Panc1 (cell line): ENCODE measurements around the gene ADAM33. TPM values are rescaled to one million over a fixed set of nuclear protein-coding genes. Genes with fewer than 3 reads are reported as not detected.
A peak's percentile ranks its signal among the peaks of the same experiment; 100 is the strongest.

Experiments used
- ATAC-seq: fragments of 200-7000 bp; cut with Tn5 transposase; 2 replicates; pipeline ENCODE4 v1.9.1; 2020; ENCODE audit warnings: mild to moderate bottlenecking, moderate library complexity
- BruUV-seq: library from RNA; stranded (reverse); fragments of 400-500 nt; replicated peaks from 2 replicates; lab custom pipeline; 2021; lab: Mats Ljungman, UMichigan
- CTCF ChIA-PET: fragments of 300-600 bp; sonication (Branson Sonifier 250); formaldehyde crosslinking; loops from one replicate; lab custom pipeline; 2022; ENCODE audit warnings: antibody characterized with exemption; lab: Charles Lee
- POLR2A ChIA-PET: fragments of 300-600 bp; sonication (Branson Sonifier 250); formaldehyde crosslinking; loops from one replicate; lab custom pipeline; 2022; ENCODE audit warnings: antibody characterized with exemption; lab: Charles Lee
- DNase-seq: peaks from one replicate; pipeline ENCODE4 v3.0.0-alpha.2; 2010; ENCODE audit warnings: low read depth, low spot score
- H3K27ac ChIP-seq: 2 replicates; pipeline ENCODE4 v1.5.1; 2011; ENCODE audit warnings: mild to moderate bottlenecking, low read length, inconsistent platforms
- H3K27me3 ChIP-seq: fragments of 200-500 bp; sonication (Bioruptor generic); 2 replicates; pipeline ENCODE4 v1.6.0; 2014; ENCODE audit warnings: low read length, inconsistent platforms; ENCODE audit not compliant: control insufficient read depth, insufficient read depth
- H3K36me3 ChIP-seq: fragments of 200-500 bp; sonication (Bioruptor generic); 2 replicates; pipeline ENCODE4 v1.5.1; 2014; ENCODE audit warnings: inconsistent platforms, mild to moderate bottlenecking, low read length, moderate library complexity; ENCODE audit not compliant: control insufficient read depth, insufficient read depth
- H3K4me1 ChIP-seq: 2 replicates; pipeline ENCODE4 v1.5.1; 2011; ENCODE audit warnings: inconsistent platforms, mild to moderate bottlenecking, low read length, moderate library complexity; ENCODE audit not compliant: control insufficient read depth, insufficient read depth
- H3K4me3 ChIP-seq, 2 experiments: 2 replicates each; pipeline ENCODE4 v1.5.1; 2011 to 2012; ENCODE audit warnings: low read depth in 2 of 2, low read length in 2 of 2, mild to moderate bottlenecking in 2 of 2, inconsistent platforms in 1 of 2, moderate library complexity in 1 of 2
- H3K9me3 ChIP-seq: fragments of 200-500 bp; sonication (Bioruptor generic); 2 replicates; pipeline ENCODE4 v1.5.1; 2014; ENCODE audit warnings: low read depth, mild to moderate bottlenecking, inconsistent platforms, low read length, moderate library complexity; ENCODE audit not compliant: control insufficient read depth, insufficient read depth
- POLR2AphosphoS5 ChIP-seq: IDR thresholded peaks from 2 replicates; pipeline ENCODE4 v1.6.1; 2012; ENCODE audit warnings: mild to moderate bottlenecking, low read depth, low read length, moderate library complexity
- SIN3A ChIP-seq: IDR thresholded peaks from 2 replicates; pipeline ENCODE4 v1.6.1; 2012; ENCODE audit warnings: low read depth, mild to moderate bottlenecking, low read length, moderate library complexity, borderline replicate concordance; ENCODE audit not compliant: insufficient read depth
- TCF7L2 ChIP-seq: IDR thresholded peaks from 2 replicates; pipeline ENCODE4 v1.6.1; 2011; ENCODE audit warnings: mild to moderate bottlenecking, low read depth, low read length, inconsistent platforms
- in situ Hi-C: cut with HindIII; loops from 2 replicates; pipeline ENCODE4 v1.10.0; 2016; ENCODE audit warnings: low sequenced_read_pairs, low pct_unique_long_range_greater_than_20kb
- intact Hi-C: fragments of 100-400 bp; cut with micrococcal nuclease; formaldehyde crosslinking; loops from one replicate; pipeline ENCODE4 v1.10.0; 2022; ENCODE audit not compliant: unreplicated experiment
- total RNA-seq: library from RNA; stranded (reverse); gene quantifications from one replicate; pipeline ENCODE4 v1.2.1, GENCODE V29; 2021; ENCODE audit not compliant: unreplicated experiment
- TF ChIP-seq, protein P1 (sequence below), 2 experiments: IDR thresholded peaks; 2 replicates each; pipeline ENCODE4 v1.6.1; 2011 to 2012; ENCODE audit warnings: low read depth in 2 of 2, control low read depth in 1 of 2, low read length in 1 of 2, mild to moderate bottlenecking in 1 of 2, moderate library complexity in 1 of 2; ENCODE audit not compliant: insufficient read depth in 1 of 2
- TF ChIP-seq, protein P2 (sequence below): fragments of 450-650 bp; IDR thresholded peaks from 2 replicates; pipeline ENCODE4 v1.5.1; 2017; ENCODE audit warnings: mild to moderate bottlenecking

Gene ADAM33
- total RNA-seq, 1 experiment from 2014 or later = 0.62 TPM

DNA sequence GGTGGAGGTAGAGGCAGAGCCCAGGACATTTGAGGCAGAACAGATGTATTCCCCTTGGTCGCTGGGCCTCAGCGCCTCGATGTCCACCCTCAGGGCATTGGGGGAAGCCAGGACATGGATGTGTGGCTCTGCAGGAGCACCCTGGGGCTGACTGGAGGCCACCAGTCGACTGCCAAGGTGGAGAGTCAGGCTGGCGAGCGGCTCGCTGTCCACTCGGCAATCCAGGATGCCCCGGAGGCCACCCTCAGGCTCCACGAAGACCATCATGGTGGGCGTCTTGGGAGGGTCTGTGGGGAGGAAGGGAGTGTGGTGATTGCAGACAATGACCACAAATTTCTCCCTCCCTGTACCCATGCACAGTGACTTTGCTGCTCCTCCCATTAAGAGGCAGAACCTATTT is 8.2 kb upstream of the ADAM33 start:
- BruUV-seq = no TSS peak
- Histone ChIP-seq H3K27me3 (no peaks in the 10 kb centered on the region), H3K27ac (no peak overlapping the region), H3K4me3 (no peak overlapping the region), H3K36me3 (no peaks in the 10 kb centered on the region), H3K9me3 (no peaks in the 10 kb centered on the region), H3K4me1 (no peaks in the 10 kb centered on the region; the same call in 1 of the 2 replicates)
- no peak for ATAC-seq
- ChIA-PET CTCF (no interaction called here), POLR2A (no interaction called here)
- intact Hi-C loops = no loop called here
- DNase-seq = no peak
- TF ChIP-seq, protein P1, sequence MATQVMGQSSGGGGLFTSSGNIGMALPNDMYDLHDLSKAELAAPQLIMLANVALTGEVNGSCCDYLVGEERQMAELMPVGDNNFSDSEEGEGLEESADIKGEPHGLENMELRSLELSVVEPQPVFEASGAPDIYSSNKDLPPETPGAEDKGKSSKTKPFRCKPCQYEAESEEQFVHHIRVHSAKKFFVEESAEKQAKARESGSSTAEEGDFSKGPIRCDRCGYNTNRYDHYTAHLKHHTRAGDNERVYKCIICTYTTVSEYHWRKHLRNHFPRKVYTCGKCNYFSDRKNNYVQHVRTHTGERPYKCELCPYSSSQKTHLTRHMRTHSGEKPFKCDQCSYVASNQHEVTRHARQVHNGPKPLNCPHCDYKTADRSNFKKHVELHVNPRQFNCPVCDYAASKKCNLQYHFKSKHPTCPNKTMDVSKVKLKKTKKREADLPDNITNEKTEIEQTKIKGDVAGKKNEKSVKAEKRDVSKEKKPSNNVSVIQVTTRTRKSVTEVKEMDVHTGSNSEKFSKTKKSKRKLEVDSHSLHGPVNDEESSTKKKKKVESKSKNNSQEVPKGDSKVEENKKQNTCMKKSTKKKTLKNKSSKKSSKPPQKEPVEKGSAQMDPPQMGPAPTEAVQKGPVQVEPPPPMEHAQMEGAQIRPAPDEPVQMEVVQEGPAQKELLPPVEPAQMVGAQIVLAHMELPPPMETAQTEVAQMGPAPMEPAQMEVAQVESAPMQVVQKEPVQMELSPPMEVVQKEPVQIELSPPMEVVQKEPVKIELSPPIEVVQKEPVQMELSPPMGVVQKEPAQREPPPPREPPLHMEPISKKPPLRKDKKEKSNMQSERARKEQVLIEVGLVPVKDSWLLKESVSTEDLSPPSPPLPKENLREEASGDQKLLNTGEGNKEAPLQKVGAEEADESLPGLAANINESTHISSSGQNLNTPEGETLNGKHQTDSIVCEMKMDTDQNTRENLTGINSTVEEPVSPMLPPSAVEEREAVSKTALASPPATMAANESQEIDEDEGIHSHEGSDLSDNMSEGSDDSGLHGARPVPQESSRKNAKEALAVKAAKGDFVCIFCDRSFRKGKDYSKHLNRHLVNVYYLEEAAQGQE (IDR thresholded peaks at IDR 0.05; ENCODE audit: insufficient read depth in 1 of 2, low read depth in 2 of 2, low read length in 1 of 2) = no peak
- no peak for TF ChIP-seq TCF7L2
- no peak for TF ChIP-seq POLR2AphosphoS5
- in situ Hi-C loops = no loop called here

DNA sequence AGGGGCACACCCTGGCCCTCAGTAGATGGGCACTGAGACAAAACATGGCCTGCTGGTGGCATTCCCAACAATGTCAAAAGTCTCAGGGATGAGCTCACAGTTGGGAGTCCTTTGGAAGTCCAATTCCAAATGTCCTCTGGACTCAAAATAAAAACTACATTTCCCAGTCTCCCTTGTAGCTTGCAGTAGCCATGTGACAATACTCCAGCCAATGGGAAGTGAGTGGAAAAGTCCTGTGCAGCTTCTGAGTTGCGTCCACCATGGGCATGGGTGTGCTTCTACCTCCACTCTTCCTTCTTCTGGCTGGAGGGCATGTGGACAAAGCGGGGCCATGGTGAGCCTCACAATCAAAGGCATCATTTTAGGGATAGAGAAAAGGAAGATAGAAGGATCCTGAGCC is 5.8 kb upstream of the ADAM33 start:
- in situ Hi-C loops = no loop called here
- no peak overlapping the region for H3K27ac ChIP-seq
- no peaks in the 10 kb centered on the region; the same call in 1 of the 2 replicates for H3K4me1 ChIP-seq
- no TSS peak for BruUV-seq
- no peaks in the 10 kb centered on the region for H3K27me3 ChIP-seq
- ChIA-PET CTCF (interaction anchor here (0.6 to 0.7 kb wide), 2 partner anchors 9 to 123 kb away, joined by 4 to 8 read pairs; no protein-coding TSS in a partner anchor), POLR2A (no interaction called here)
- no peak overlapping the region for H3K4me3 ChIP-seq
- DNase-seq (no peak), ATAC-seq (peak; percentile 53; the same call in 1 of the 2 replicates)
- no peak for TF ChIP-seq SIN3A
- TF ChIP-seq TCF7L2 = no peak
- TF ChIP-seq, protein P1 (IDR thresholded peaks at IDR 0.05; ENCODE audit: insufficient read depth in 1 of 2, low read depth in 2 of 2, low read length in 1 of 2) = no peak
- no peak for TF ChIP-seq POLR2AphosphoS5
- TF ChIP-seq, protein P2, sequence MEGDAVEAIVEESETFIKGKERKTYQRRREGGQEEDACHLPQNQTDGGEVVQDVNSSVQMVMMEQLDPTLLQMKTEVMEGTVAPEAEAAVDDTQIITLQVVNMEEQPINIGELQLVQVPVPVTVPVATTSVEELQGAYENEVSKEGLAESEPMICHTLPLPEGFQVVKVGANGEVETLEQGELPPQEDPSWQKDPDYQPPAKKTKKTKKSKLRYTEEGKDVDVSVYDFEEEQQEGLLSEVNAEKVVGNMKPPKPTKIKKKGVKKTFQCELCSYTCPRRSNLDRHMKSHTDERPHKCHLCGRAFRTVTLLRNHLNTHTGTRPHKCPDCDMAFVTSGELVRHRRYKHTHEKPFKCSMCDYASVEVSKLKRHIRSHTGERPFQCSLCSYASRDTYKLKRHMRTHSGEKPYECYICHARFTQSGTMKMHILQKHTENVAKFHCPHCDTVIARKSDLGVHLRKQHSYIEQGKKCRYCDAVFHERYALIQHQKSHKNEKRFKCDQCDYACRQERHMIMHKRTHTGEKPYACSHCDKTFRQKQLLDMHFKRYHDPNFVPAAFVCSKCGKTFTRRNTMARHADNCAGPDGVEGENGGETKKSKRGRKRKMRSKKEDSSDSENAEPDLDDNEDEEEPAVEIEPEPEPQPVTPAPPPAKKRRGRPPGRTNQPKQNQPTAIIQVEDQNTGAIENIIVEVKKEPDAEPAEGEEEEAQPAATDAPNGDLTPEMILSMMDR = no peak
- no peaks in the 10 kb centered on the region for H3K36me3 ChIP-seq
- no peaks in the 10 kb centered on the region for H3K9me3 ChIP-seq
- intact Hi-C loops = no loop called here
